HAP-1 (cell line): ENCODE data around the gene ABCA3.

Experiments used
- DNase-seq, 2 experiments: peaks; one replicate each; pipeline ENCODE4 v3.0.0-alpha.2; 2016 to 2020; ENCODE audit warnings: low spot score in 2 of 2
- H3K27me3 ChIP-seq: fragments of 250-450 bp; sonication (Bioruptor Pico); 2 replicates; pipeline ENCODE4 v1.5.1; 2020; ENCODE audit warnings: low read depth, mild to moderate bottlenecking, moderate library complexity
- H3K36me3 ChIP-seq: fragments of 250-450 bp; sonication (Bioruptor Pico); replicated peaks from 2 replicates; pipeline ENCODE4 v1.5.1; 2020; ENCODE audit warnings: mild to moderate bottlenecking
- H3K4me1 ChIP-seq: fragments of 250-450 bp; sonication (Bioruptor Pico); 2 replicates; pipeline ENCODE4 v1.5.1; 2020; ENCODE audit warnings: mild to moderate bottlenecking
- H3K4me3 ChIP-seq: fragments of 250-450 bp; sonication (Bioruptor Pico); 2 replicates; pipeline ENCODE4 v1.5.1; 2020; ENCODE audit warnings: mild to moderate bottlenecking, moderate library complexity
- H3K9me3 ChIP-seq: fragments of 250-450 bp; sonication (Bioruptor Pico); 2 replicates; pipeline ENCODE4 v1.5.1; 2020; ENCODE audit warnings: mild to moderate bottlenecking, moderate library complexity
- in situ Hi-C: fragments of 300-500 bp; cut with MboI; formaldehyde crosslinking; loops from 3 replicates; pipeline ENCODE4 v1.14.3; 2020; ENCODE audit warnings: low sequenced_read_pairs, inconsistent platforms, mixed read lengths

Gene ABCA3

DNA sequence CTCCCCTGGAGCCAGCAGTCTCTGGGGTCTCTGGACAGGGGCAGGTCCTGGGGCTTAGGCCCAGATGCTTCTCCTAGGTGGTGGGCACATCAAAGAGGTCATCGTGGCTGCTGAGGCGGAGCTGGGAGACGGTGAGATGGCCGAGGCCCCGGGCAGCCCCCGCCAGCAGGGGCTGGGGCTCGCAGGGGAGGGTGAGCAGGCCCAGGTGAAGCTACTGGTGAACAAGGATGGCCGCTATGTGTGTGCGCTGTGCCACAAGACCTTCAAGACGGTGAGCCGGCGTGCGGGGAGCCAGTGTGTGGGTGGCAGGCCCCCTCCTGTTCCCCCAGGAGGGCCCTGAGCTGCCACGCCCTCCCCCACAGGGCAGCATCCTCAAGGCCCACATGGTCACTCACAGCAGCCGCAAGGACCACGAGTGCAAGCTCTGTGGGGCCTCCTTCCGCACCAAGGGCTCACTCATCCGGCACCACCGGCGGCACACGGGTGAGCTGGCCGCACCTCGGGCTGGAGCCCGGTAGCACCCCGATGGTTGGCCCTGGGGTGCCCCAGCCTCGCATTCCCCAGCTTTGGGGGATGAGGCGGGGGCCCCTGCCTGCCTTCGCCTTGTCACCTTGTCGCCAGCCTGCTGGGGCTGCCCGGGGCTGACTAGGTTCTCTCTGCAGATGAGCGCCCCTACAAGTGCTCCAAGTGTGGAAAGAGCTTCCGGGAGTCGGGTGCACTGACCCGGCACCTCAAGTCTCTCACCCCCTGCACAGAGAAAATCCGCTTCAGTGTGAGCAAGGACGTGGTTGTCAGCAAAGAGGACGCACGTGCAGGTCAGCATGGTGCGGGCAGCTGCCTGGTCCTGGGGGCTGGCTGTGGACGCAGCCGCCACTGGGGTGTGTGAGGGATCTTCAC, 108.2 kb downstream of the ABCA3 start:
- Histone ChIP-seq H3K27me3 (no peaks in the 10 kb centered on the region), H3K4me3 (no peak overlapping the region), H3K36me3 (peaks cover 63% of the 10 kb centered on the region), H3K9me3 (no peaks in the 10 kb centered on the region), H3K4me1 (no peaks in the 10 kb centered on the region)
- in situ Hi-C loops: no loop called here
- DNase-seq: no peak

DNA sequence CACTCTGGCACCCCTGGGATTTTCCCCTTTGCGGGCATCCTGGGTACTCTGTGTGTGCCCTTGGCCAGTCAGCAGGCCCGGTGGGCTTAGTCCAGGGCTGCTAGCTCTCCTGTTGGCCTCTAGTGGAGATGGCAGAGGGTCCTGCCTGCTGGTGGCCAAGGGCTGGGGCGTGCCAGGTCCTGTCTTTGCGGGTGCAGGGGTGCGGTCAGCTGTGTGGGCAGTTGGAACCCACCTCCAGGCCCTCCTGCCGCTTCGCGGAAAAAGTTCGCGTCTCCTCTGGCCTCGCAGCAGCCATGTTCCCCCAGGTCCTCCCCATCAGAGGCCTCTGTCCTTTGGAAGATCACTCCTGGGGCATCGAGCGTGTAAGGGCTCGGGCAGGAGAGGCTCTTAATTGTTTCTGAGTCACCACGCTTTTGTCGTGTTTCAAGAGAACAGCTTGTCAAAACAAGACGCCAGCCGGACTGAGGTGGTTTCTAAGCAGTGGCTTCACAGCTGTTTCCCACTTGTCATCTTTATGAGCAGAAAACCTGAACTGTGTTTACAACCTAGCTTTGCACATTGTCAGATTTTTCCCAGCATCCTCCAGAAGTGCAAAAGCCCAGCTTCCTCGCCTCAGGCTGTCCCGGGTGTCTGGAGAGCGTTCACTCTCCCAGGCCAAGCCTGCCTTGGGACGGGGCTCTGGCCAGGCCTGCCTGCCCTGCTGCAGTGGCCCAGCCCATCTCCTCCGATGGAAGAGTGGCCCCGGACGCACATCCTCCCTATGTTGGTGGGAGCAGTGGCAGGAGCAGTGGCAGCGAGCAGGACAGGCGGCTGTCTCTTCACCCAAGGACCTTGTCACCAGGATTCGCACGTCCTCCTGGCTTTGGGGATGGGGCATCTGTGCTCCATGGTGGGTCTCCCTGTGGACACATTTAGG, 109.3 kb downstream of the ABCA3 start:
- DNase-seq: no peak
- Histone ChIP-seq H3K36me3 (peaks cover 65% of the 10 kb centered on the region), H3K4me3 (no peak overlapping the region), H3K27me3 (no peaks in the 10 kb centered on the region), H3K9me3 (no peaks in the 10 kb centered on the region), H3K4me1 (no peaks in the 10 kb centered on the region)
- in situ Hi-C loops: no loop called here

DNA sequence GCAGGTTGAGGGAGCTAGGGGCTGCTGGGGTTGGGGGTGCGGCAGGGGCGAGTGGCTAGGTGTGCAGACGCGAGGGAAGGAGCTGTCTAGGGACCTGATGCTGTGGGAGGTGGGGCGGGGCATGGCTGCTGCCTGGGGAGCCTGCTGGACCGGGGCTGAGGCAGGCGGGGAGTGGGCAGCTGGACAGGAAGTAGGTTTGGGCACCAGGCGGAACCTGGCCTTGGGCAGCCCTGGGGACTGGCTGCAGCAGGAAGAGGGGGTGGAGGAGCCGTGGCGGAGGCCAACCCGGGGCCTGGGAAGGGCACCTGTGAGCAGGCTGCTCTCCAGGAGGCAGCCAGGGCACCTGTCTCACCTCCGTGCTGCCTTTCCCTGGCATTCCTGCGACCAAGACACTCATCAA, 110.2 kb downstream of the ABCA3 start:
- H3K36me3 ChIP-seq: peaks cover 66% of the 10 kb centered on the region
- H3K27me3 ChIP-seq: no peaks in the 10 kb centered on the region
- H3K9me3 ChIP-seq: no peaks in the 10 kb centered on the region
- H3K4me1 ChIP-seq: no peaks in the 10 kb centered on the region
- no peak for DNase-seq
- in situ Hi-C loops: no loop called here
- no peak overlapping the region for H3K4me3 ChIP-seq

DNA sequence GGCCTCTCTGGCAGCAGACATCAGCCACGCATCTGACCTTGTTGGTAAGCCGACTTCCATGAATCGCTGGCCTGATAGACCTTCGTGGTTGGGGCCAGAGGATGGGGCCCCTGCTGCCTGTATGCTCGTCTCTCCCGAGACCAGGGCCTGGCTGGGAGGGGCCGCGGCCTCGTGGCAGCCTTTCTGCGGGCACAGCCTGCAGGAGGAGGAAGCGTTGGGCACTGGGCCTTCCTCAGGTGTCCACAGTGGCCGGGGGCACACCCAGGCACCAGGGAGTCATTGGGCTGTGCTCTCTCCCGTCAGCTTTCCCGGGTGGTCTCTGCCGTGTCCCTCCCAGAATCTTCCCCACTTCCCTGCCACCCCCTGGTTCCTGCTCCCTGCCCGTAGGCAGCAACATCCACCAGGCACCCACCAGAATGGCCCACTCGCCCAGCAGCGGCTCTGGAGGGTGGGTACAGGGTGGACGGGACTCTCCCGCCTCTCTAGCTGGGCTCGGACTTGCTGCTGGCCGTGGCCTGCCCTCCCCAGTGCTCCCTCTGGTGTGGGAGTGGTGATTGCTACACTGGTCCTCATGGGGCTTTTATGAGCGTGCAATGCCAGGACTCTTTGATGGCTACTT, 110.8 kb downstream of the ABCA3 start:
- peaks cover 1% of the 10 kb centered on the region; the same call in 1 of the 2 replicates for H3K4me1 ChIP-seq
- no peak for DNase-seq
- H3K27me3 ChIP-seq: no peaks in the 10 kb centered on the region
- peaks cover 61% of the 10 kb centered on the region for H3K36me3 ChIP-seq
- in situ Hi-C loops: no loop called here
- H3K4me3 ChIP-seq: no peak overlapping the region
- H3K9me3 ChIP-seq: no peaks in the 10 kb centered on the region

DNA sequence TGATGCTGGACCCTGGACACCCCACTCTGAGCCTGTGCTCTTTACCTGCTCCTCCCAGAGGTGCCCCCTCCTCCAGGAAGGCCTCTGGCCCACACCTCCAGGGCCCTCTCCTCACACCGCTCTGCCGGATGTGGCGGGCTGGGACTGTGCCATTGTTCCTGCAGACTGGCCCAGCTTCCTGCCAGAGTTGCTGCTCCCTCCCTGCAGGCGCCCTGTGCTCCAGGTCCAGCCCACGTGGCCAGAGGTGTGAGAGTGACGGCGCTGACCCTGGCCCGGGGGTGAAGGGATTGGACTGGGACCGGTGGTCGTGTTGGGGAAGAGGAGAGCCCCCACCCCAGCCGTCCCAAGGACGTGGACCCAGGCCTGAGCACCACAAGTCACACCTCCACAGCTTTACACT, 111.4 kb downstream of the ABCA3 start:
- no peaks in the 10 kb centered on the region for H3K9me3 ChIP-seq
- no peak overlapping the region for H3K4me3 ChIP-seq
- DNase-seq: no peak
- H3K27me3 ChIP-seq: no peaks in the 10 kb centered on the region
- H3K4me1 ChIP-seq: peaks cover 5% of the 10 kb centered on the region; the same call in 1 of the 2 replicates
- H3K36me3 ChIP-seq: peaks cover 58% of the 10 kb centered on the region
- in situ Hi-C loops: no loop called here

DNA sequence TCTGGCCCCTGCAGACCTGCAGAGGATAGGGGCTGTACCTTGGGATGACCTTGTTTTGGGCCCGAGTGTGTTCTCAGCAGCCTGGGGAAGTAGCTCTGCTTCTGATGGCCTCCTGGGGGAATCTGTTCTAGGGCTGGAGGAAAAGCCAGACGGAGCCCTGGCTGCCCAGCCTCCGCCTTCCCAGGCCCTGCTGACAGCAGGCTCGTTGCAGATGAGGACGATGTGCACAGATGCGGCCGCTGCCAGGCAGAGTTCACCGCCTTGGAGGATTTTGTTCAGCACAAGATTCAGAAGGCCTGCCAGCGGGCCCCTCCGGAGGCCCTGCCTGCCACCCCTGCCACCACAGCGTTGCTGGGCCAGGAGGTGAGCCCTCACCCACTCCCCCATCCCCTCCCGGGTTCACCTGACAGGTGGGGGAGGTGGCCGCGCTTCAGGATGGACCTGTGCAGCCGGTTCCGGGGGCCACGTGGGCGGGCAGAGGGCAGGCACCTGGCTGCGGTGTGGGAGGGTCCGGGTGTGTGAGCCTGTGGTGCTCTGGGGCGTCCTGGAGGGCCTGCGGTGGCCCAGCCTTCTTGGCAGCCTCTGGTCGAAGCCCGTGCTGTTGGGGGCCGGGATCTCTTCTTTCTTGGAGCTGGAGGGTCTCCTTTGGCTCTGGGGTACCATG, 112.2 kb downstream of the ABCA3 start:
- no peak for DNase-seq
- H3K4me3 ChIP-seq: no peak overlapping the region
- H3K9me3 ChIP-seq: no peaks in the 10 kb centered on the region
- in situ Hi-C loops: no loop called here
- peaks cover 5% of the 10 kb centered on the region; the same call in 1 of the 2 replicates for H3K4me1 ChIP-seq
- H3K36me3 ChIP-seq: peaks cover 56% of the 10 kb centered on the region
- H3K27me3 ChIP-seq: no peaks in the 10 kb centered on the region

DNA sequence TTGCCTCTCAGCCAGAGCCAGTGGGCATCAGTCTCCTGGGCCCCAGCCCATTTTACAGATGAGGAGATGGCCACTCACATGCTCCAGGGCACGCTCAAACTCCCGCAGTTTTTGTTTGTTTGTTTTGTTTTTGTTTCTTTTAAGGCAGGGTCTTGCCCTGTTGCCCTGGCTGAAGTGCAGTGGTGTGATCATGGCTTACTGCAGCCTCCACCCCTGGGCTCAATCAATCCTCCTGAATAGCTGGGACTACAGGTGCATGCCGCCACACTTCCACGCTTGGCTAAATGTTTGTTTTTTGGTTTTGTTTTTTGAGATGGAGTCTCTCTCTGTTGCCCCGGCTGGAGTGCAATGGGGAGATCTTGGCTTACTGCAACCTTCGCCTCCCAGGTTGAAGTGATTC, 113.6 kb downstream of the ABCA3 start:
- Histone ChIP-seq H3K36me3 (peaks cover 44% of the 10 kb centered on the region), H3K4me3 (no peak overlapping the region), H3K27me3 (no peaks in the 10 kb centered on the region), H3K4me1 (peaks cover 9% of the 10 kb centered on the region), H3K9me3 (no peaks in the 10 kb centered on the region)
- in situ Hi-C loops: no loop called here
- DNase-seq: no peak

DNA sequence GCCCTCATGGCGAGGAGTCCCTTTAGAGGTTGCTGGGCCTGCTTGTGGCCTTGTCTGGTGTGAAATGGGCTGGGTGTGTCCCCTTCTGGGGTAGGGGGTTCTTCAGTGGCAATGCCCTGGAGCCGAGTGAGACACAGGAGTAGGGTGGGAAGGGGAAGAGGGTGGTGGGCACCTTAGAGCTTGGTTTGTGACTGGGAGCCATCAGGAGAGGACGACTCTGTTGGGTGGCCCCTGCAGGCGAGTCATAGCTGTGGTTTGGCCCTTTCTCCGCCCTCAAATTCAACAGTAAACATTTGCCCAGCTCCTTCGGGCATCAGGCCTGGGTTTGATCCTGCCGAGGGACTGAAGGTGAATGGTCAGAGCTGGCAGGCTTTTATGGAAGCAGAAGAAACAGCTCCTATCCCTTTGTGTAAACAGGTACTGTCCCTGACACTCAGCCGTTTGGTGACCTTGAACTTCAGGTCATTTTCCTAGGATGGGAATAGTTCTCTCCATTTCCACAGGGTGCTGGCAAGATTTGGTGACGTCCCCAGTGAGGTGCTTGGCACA, 114.2 kb downstream of the ABCA3 start:
- no peak for DNase-seq
- no peak overlapping the region for H3K4me3 ChIP-seq
- H3K36me3 ChIP-seq: peaks cover 38% of the 10 kb centered on the region
- in situ Hi-C loops: no loop called here
- no peaks in the 10 kb centered on the region for H3K9me3 ChIP-seq
- H3K27me3 ChIP-seq: no peaks in the 10 kb centered on the region
- peaks cover 9% of the 10 kb centered on the region for H3K4me1 ChIP-seq
